Measurements from ENCODE around the gene BLVRA. TPM values are rescaled to one million over a fixed set of nuclear protein-coding genes. Genes with fewer than 3 reads are reported as not detected.
"Not testable (repeated sequence)": the region's sequence is repeated elsewhere in the genome, so short reads cannot be mapped to it uniquely, and the experiment has no call there.

The BLVRA gene
- 39.9 and 43.4 TPM in 2 replicates for total RNA-seq

GRCh38 chr7:43758029-43758821, at the start of gene BLVRA:
Gene BLVRA (plus strand): TSS chr7:43758680. CDS start chr7:43771159, 12,479 bp downstream.
- Mint-ChIP-seq H3K9me3 (no peaks in the 10 kb centered on the region), H3K4me1 (peaks cover 44% of the 10 kb centered on the region), H3K27me3 (peaks cover 3% of the 10 kb centered on the region), H3K27ac (peak within 1 kb of the TSS; percentile 76), H3K36me3 (ENCODE audit: low read depth) (peaks cover 6% of the 10 kb centered on the region), H3K4me3 (peak within 1 kb of the TSS; percentile 80)
- intact Hi-C loops (cut with micrococcal nuclease): loop anchor here (2.0 kb wide), 1 partner anchor 77 kb away; no protein-coding TSS in a partner anchor
- peak; percentile 93 for DNase-seq

DNA sequence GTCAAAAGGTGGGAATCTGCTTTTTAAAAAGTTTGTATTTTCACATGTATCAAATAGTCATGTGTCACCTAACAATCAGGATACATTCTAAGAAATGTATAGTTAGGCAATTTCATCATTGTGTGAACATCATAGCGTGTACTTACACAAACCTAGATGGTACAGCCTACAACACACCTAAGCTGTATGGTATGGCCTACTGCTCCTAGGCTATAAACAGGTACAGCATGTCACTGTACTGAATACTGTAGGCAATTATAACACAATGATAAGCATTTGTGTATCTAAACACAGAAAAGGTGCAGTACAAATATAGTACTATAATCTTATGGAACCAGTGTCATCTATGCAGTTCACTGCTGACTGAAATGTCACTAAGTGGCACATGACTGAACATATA, 47.0 kb upstream of the BLVRA start:
- no peak for DNase-seq
- Mint-ChIP-seq H3K4me1 (peaks cover 9% of the 10 kb centered on the region), H3K36me3 (ENCODE audit: low read depth) (peaks cover 41% of the 10 kb centered on the region), H3K4me3 (no peak overlapping the region), H3K27ac (no peak overlapping the region), H3K27me3 (no peaks in the 10 kb centered on the region), H3K9me3 (peaks cover 7% of the 10 kb centered on the region)
- intact Hi-C loops (cut with micrococcal nuclease): no loop called here

DNA sequence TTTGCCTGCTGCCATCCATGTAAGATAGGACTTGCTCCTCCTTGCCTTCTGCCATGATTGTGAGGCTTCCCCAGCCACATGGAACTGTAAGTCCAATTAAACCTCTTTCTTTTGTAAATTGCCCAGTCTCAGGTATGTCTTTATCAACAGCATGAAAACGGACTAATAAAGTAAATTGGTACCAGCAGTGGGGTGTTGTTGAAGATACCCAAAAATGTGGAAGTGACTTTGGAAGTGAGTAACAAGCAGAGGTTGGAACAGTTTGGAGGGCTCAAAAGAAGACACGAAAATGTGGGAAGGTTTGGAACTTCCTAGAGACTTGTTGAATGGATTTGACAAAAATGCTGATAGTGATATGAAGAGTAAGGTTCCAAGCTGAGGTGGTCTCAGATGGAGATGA, 42.5 kb upstream of the BLVRA start:
- peaks cover 32% of the 10 kb centered on the region for H3K36me3 Mint-ChIP-seq (ENCODE audit: low read depth)
- H3K4me1 Mint-ChIP-seq: peaks cover 27% of the 10 kb centered on the region
- H3K27me3 Mint-ChIP-seq; H3K4me3 Mint-ChIP-seq; DNase-seq; H3K9me3 Mint-ChIP-seq; intact Hi-C loops (cut with micrococcal nuclease): not testable (repeated sequence)
- peak overlapping the region; percentile 61 for H3K27ac Mint-ChIP-seq

DNA sequence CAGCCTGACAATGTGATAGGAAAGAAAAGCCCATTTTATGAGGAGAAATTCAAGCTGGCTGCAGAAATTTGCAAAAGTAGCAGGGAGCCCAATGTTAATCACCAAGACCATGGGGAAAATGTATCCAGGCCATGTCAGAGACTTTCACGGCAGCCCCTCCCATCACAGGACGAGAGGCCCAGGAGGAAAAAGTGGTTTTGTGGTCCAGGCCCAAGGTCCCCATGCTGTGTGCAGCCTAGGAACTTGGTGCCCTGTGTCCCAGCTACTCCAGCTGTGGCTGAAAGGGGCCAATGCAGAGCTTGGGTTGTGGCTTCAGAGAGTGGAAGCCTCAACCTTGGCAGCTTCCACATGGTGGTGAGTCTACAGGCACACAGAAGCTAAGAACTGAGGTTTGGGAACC, 41.9 kb upstream of the BLVRA start:
- H3K36me3 Mint-ChIP-seq (ENCODE audit: low read depth): peaks cover 32% of the 10 kb centered on the region
- H3K4me1 Mint-ChIP-seq: peaks cover 29% of the 10 kb centered on the region
- H3K27me3 Mint-ChIP-seq: no peaks in the 10 kb centered on the region
- no peak for DNase-seq
- H3K27ac Mint-ChIP-seq: peak overlapping the region; percentile 39
- no peaks in the 10 kb centered on the region for H3K9me3 Mint-ChIP-seq
- no peak overlapping the region for H3K4me3 Mint-ChIP-seq
- intact Hi-C loops (cut with micrococcal nuclease): no loop called here

- intact Hi-C loops (cut with micrococcal nuclease): loop anchor here (1.0 kb wide), 1 partner anchor 139 kb away; no protein-coding TSS in a partner anchor
- DNase-seq: peak; percentile 70
Observed at GRCh38 chr7:43721193-43721806, 37.2 kb upstream of the BLVRA start.

GRCh38 chr7:43723007-43723341, 35.5 kb upstream of the BLVRA start:
- intact Hi-C loops (cut with micrococcal nuclease): no loop called here
- no peak overlapping the region for H3K4me3 Mint-ChIP-seq
- peaks cover 35% of the 10 kb centered on the region for H3K4me1 Mint-ChIP-seq
- H3K36me3 Mint-ChIP-seq (ENCODE audit: low read depth): peaks cover 21% of the 10 kb centered on the region
- DNase-seq: no peak
- H3K27me3 Mint-ChIP-seq: no peaks in the 10 kb centered on the region
- H3K9me3 Mint-ChIP-seq: no peaks in the 10 kb centered on the region
- no peak overlapping the region for H3K27ac Mint-ChIP-seq

More at GRCh38 chr7:43721193-43721806, 37.2 kb upstream of the BLVRA start:
- H3K9me3 Mint-ChIP-seq: no peaks in the 10 kb centered on the region
- H3K36me3 Mint-ChIP-seq (ENCODE audit: low read depth): peaks cover 19% of the 10 kb centered on the region
- peaks cover 33% of the 10 kb centered on the region for H3K4me1 Mint-ChIP-seq
- H3K27me3 Mint-ChIP-seq: no peaks in the 10 kb centered on the region
- H3K27ac Mint-ChIP-seq: no peak overlapping the region
- no peak overlapping the region for H3K4me3 Mint-ChIP-seq

DNA sequence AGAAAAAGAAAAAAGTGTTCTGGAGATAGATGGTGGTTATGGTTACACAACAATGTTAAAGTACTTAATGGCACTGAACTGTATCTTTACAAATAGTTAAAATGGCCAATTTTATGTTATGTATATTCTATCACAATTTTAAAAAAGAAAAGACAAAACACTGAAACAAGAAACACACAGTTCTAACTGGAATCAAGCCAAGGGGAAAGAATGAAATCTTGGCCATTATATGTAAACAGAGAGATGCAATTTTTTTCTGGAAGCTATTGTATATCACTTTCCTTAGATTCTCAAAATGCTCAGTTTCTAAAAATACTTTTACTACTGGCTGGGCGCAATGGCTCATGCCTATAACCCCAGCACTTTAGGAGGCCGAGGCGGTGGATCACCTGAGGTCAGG, 33.2 kb upstream of the BLVRA start:
- intact Hi-C loops (cut with micrococcal nuclease): loop anchor here (5.0 kb wide), 1 partner anchor 783 kb away; no protein-coding TSS in a partner anchor
- no peak for DNase-seq
- Mint-ChIP-seq H3K36me3 (ENCODE audit: low read depth) (peaks cover 19% of the 10 kb centered on the region), H3K9me3 (no peaks in the 10 kb centered on the region), H3K4me3 (no peak overlapping the region), H3K27ac (no peak overlapping the region), H3K4me1 (peaks cover 35% of the 10 kb centered on the region), H3K27me3 (no peaks in the 10 kb centered on the region)

- H3K4me1 Mint-ChIP-seq: peaks cover 28% of the 10 kb centered on the region
- H3K27me3 Mint-ChIP-seq: no peaks in the 10 kb centered on the region
- peaks cover 17% of the 10 kb centered on the region for H3K36me3 Mint-ChIP-seq (ENCODE audit: low read depth)
- DNase-seq: no peak
- H3K4me3 Mint-ChIP-seq: no peak overlapping the region
- intact Hi-C loops (cut with micrococcal nuclease): loop anchor here (5.0 kb wide), 1 partner anchor 784 kb away; no protein-coding TSS in a partner anchor
- no peaks in the 10 kb centered on the region for H3K9me3 Mint-ChIP-seq
- no peak overlapping the region for H3K27ac Mint-ChIP-seq
Observed at GRCh38 chr7:43726466-43726865, 32.0 kb upstream of the BLVRA start.

- Mint-ChIP-seq H3K4me1 (peaks cover 28% of the 10 kb centered on the region), H3K4me3 (peak overlapping the region; percentile 94), H3K36me3 (ENCODE audit: low read depth) (peaks cover 17% of the 10 kb centered on the region), H3K27me3 (no peaks in the 10 kb centered on the region), H3K9me3 (no peaks in the 10 kb centered on the region), H3K27ac (no peak overlapping the region)
- intact Hi-C loops (cut with micrococcal nuclease): loop anchor here (5.0 kb wide), 1 partner anchor 785 kb away; no protein-coding TSS in a partner anchor
- no peak for DNase-seq
Observed at GRCh38 chr7:43727003-43727402, 31.5 kb upstream of the BLVRA start.

DNA sequence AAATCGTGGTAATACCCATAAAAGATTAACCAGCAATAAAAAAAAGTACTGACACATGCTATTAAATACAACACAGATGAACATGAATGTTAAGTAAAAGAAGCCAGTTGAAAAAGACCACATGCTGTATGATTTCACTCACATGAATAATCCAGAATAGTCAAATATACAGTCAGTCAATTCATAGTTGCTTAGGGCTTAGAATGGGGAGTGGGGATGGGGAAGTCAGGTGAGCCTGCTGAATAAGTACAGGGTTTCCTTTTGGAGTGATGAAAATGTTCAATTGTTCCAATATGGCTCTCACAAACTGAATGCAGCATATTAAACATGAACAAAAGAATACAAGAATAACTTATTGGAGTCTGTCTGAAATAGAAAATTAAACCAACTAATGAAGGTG, 31.0 kb upstream of the BLVRA start:
- H3K36me3 Mint-ChIP-seq (ENCODE audit: low read depth): peaks cover 17% of the 10 kb centered on the region
- no peak overlapping the region for H3K27ac Mint-ChIP-seq
- H3K27me3 Mint-ChIP-seq: no peaks in the 10 kb centered on the region
- DNase-seq: no peak
- H3K9me3 Mint-ChIP-seq: no peaks in the 10 kb centered on the region
- peaks cover 28% of the 10 kb centered on the region for H3K4me1 Mint-ChIP-seq
- H3K4me3 Mint-ChIP-seq: peak overlapping the region; percentile 94
- intact Hi-C loops (cut with micrococcal nuclease): loop anchor here (5.0 kb wide), 1 partner anchor 785 kb away; no protein-coding TSS in a partner anchor

DNA sequence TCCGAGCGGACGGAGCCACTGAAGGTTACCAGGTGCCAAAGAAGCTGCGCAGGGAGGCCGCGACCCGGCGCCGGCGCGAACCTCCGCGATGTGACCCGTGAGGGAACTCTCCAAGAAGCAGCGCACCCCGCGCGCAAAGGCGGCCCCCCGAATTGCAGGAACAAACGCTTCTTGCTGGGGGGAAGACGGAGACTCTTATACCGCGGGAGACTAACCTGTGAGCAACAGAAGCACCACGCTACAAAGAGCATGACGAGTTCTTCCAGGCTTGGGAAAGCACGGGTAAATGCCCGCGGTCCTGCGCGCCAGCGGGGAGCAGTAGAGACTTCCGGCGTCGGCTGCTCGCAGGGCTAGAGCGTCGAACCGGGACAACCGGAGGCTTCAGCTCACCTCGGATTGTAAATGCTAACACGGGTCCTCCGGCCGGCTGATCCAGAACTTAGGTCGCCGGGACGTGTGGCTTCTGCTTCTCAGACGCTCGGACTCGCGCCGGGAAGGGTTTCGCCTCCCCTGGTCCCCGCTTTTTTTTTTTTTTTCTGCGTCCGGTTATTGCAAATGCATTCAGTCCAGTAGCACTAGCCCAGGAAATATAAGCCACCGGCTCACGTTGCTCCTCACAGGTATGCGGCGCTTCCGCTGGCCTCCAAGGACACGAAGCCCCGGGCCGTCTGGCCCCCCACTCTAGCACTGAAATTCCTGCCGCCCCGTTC, 29.1 kb upstream of the BLVRA start, which contains the start of gene COA1:
COA1 (minus strand) TSS at position 310 of the 710 bp plus-strand sequence. CDS start 80,909 bp downstream, outside the sequence.
- Mint-ChIP-seq H3K27me3 (peaks cover 3% of the 10 kb centered on the region), H3K9me3 (no peaks in the 10 kb centered on the region), H3K4me1 (peaks cover 26% of the 10 kb centered on the region), H3K36me3 (ENCODE audit: low read depth) (peaks cover 15% of the 10 kb centered on the region), H3K27ac (peak within 1 kb of the TSS; percentile 89), H3K4me3 (peak within 1 kb of the TSS; percentile 94)
- DNase-seq: peak; percentile 95
- intact Hi-C loops (cut with micrococcal nuclease): loop anchor here (1.0 to 5.0 kb wide), 6 partner anchors 30 to 787 kb away; partner anchors contain the start of gene STK17A

DNA sequence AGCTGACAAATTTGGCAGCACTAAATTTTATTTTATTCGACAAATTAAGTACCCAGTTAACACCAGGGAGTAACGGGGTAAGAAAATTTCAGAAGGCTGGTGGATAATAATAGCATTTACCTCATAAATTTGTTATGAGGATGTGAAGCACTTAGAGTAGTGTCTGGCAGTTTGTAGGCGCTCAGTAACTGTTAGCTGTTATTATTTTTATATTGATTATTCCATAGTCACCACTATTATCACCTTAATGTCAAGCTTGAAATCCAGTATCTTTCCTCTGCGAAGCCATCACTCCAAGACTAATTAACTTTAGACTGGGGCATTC, 28.6 kb upstream of the BLVRA start:
- Mint-ChIP-seq H3K27me3 (peaks cover 3% of the 10 kb centered on the region), H3K27ac (peak overlapping the region; percentile 89), H3K36me3 (ENCODE audit: low read depth) (peaks cover 12% of the 10 kb centered on the region), H3K4me1 (peaks cover 29% of the 10 kb centered on the region), H3K4me3 (peak overlapping the region; percentile 94), H3K9me3 (no peaks in the 10 kb centered on the region)
- intact Hi-C loops (cut with micrococcal nuclease): loop anchor here (1.0 to 5.0 kb wide), 6 partner anchors 29 to 788 kb away; partner anchors contain the start of gene STK17A
- DNase-seq: no peak

DNA sequence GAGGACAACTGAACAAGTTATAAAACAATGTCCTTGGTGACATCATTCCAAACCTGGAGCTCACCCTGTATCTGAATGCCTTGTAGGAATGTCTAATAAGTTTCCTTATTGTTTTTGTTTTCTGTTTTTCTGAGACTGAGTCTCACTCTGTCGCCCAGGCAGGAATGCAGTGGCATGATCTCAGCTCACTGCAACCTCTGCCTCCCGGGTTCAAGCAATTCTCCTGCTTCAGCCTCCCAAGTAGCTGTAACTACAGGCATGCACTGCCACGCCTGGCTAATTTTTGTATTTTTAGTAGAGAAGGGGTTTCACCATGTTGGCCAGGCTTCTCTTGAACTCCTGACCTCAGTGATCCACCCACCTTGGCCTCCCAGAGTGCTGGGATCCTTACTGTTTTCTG, 27.0 kb upstream of the BLVRA start:
- H3K27ac Mint-ChIP-seq; H3K4me3 Mint-ChIP-seq; intact Hi-C loops (cut with micrococcal nuclease); H3K27me3 Mint-ChIP-seq; H3K9me3 Mint-ChIP-seq; DNase-seq: not testable (repeated sequence)
- H3K36me3 Mint-ChIP-seq (ENCODE audit: low read depth): peaks cover 12% of the 10 kb centered on the region
- H3K4me1 Mint-ChIP-seq: peaks cover 32% of the 10 kb centered on the region

Measured in activated CD4-positive, alpha-beta T cell treated with anti-CD3 and anti-CD28 coated beads, Interleukin-2, amount 10 ng/mL, durations not matched to agents 24 days and 14 days (primary cell).